ENCODE results near the gene TCF7L2. TPM values are rescaled to one million over a fixed set of nuclear protein-coding genes. Genes with fewer than 3 reads are reported as not detected.

TCF7L2 gene
- total RNA-seq (2012; rRNA removed): 3.9 and 4.8 TPM in 2 replicates

- Histone ChIP-seq H3K4me2 (ENCODE audit: low read length) (peak within 1 kb of the TSS; percentile 90), H3K9ac (ENCODE audit: low read depth, low read length) (peak within 1 kb of the TSS; percentile 98), H3K4me1 (ENCODE audit: control insufficient read depth, insufficient read depth, low read length) (peaks cover 16% of the 10 kb centered on the region), H3K9me3 (replicated peaks; ENCODE audit: low read length) (no peaks in the 10 kb centered on the region), H3K27me3 (ENCODE audit: control insufficient read depth, insufficient read depth, low read length) (no peaks in the 10 kb centered on the region), H3K36me3 (ENCODE audit: insufficient read depth, low read length) (no peaks in the 10 kb centered on the region), H3K4me3 (ENCODE audit: low read length) (peak within 1 kb of the TSS; percentile 94)
Measured at GRCh38 chr10:112949875-112950507, at the start of gene TCF7L2. Gene TCF7L2 (plus strand): TSS chr10:112950247. CDS start chr10:112950757, 510 bp downstream.

GRCh38 chr10:112902730-112903129, 47.3 kb upstream of the TCF7L2 start:
- Histone ChIP-seq H3K36me3 (ENCODE audit: insufficient read depth, low read length) (no peaks in the 10 kb centered on the region), H3K9ac (ENCODE audit: low read depth, low read length) (no peak overlapping the region), H3K9me3 (replicated peaks; ENCODE audit: low read length) (no peaks in the 10 kb centered on the region), H3K4me2 (ENCODE audit: low read length) (no peak overlapping the region), H3K27me3 (ENCODE audit: control insufficient read depth, insufficient read depth, low read length) (no peaks in the 10 kb centered on the region), H3K4me3 (ENCODE audit: low read length) (no peak overlapping the region), H3K4me1 (ENCODE audit: control insufficient read depth, insufficient read depth, low read length) (peaks cover 19% of the 10 kb centered on the region)

GRCh38 chr10:112904000-112904399, 46.0 kb upstream of the TCF7L2 start:
- no peak overlapping the region for H3K9ac ChIP-seq (ENCODE audit: low read depth, low read length)
- H3K4me2 ChIP-seq (ENCODE audit: low read length): no peak overlapping the region
- H3K36me3 ChIP-seq (ENCODE audit: insufficient read depth, low read length): no peaks in the 10 kb centered on the region
- H3K4me1 ChIP-seq (ENCODE audit: control insufficient read depth, insufficient read depth, low read length): peaks cover 10% of the 10 kb centered on the region
- no peaks in the 10 kb centered on the region for H3K9me3 ChIP-seq (replicated peaks; ENCODE audit: low read length)
- no peaks in the 10 kb centered on the region for H3K27me3 ChIP-seq (ENCODE audit: control insufficient read depth, insufficient read depth, low read length)
- no peak overlapping the region for H3K4me3 ChIP-seq (ENCODE audit: low read length)

- Histone ChIP-seq H3K4me3 (ENCODE audit: low read length) (no peak overlapping the region), H3K9ac (ENCODE audit: low read depth, low read length) (no peak overlapping the region), H3K9me3 (replicated peaks; ENCODE audit: low read length) (no peaks in the 10 kb centered on the region), H3K27me3 (ENCODE audit: control insufficient read depth, insufficient read depth, low read length) (no peaks in the 10 kb centered on the region), H3K4me2 (ENCODE audit: low read length) (no peak overlapping the region), H3K36me3 (ENCODE audit: insufficient read depth, low read length) (no peaks in the 10 kb centered on the region), H3K4me1 (ENCODE audit: control insufficient read depth, insufficient read depth, low read length) (peaks cover 8% of the 10 kb centered on the region)
Measured at GRCh38 chr10:112906945-112907344, 43.1 kb upstream of the TCF7L2 start.

- H3K4me3 ChIP-seq (ENCODE audit: low read length): no peak overlapping the region
- no peaks in the 10 kb centered on the region for H3K9me3 ChIP-seq (replicated peaks; ENCODE audit: low read length)
- H3K27me3 ChIP-seq (ENCODE audit: control insufficient read depth, insufficient read depth, low read length): no peaks in the 10 kb centered on the region
- peaks cover 8% of the 10 kb centered on the region for H3K4me1 ChIP-seq (ENCODE audit: control insufficient read depth, insufficient read depth, low read length)
- H3K4me2 ChIP-seq (ENCODE audit: low read length): no peak overlapping the region
- no peak overlapping the region for H3K9ac ChIP-seq (ENCODE audit: low read depth, low read length)
- H3K36me3 ChIP-seq (ENCODE audit: insufficient read depth, low read length): no peaks in the 10 kb centered on the region
Measured at GRCh38 chr10:112907893-112908292, 42.2 kb upstream of the TCF7L2 start.

- Histone ChIP-seq H3K4me1 (ENCODE audit: control insufficient read depth, insufficient read depth, low read length) (peaks cover 28% of the 10 kb centered on the region), H3K27me3 (ENCODE audit: control insufficient read depth, insufficient read depth, low read length) (no peaks in the 10 kb centered on the region), H3K9ac (ENCODE audit: low read depth, low read length) (no peak overlapping the region), H3K4me3 (ENCODE audit: low read length) (no peak overlapping the region), H3K36me3 (ENCODE audit: insufficient read depth, low read length) (no peaks in the 10 kb centered on the region), H3K4me2 (ENCODE audit: low read length) (no peak overlapping the region), H3K9me3 (replicated peaks; ENCODE audit: low read length) (no peaks in the 10 kb centered on the region)
Measured at GRCh38 chr10:112911206-112911605, 38.8 kb upstream of the TCF7L2 start.

GRCh38 chr10:112912410-112912928, 37.6 kb upstream of the TCF7L2 start:
- peaks cover 30% of the 10 kb centered on the region for H3K4me1 ChIP-seq (ENCODE audit: control insufficient read depth, insufficient read depth, low read length)
- no peak overlapping the region for H3K9ac ChIP-seq (ENCODE audit: low read depth, low read length)
- no peaks in the 10 kb centered on the region for H3K36me3 ChIP-seq (ENCODE audit: insufficient read depth, low read length)
- no peaks in the 10 kb centered on the region for H3K9me3 ChIP-seq (replicated peaks; ENCODE audit: low read length)
- no peak overlapping the region for H3K4me3 ChIP-seq (ENCODE audit: low read length)
- no peak overlapping the region for H3K4me2 ChIP-seq (ENCODE audit: low read length)
- H3K27me3 ChIP-seq (ENCODE audit: control insufficient read depth, insufficient read depth, low read length): no peaks in the 10 kb centered on the region

GRCh38 chr10:112913255-112913654, 36.8 kb upstream of the TCF7L2 start:
- H3K9me3 ChIP-seq (replicated peaks; ENCODE audit: low read length): no peaks in the 10 kb centered on the region
- no peaks in the 10 kb centered on the region for H3K36me3 ChIP-seq (ENCODE audit: insufficient read depth, low read length)
- no peak overlapping the region for H3K9ac ChIP-seq (ENCODE audit: low read depth, low read length)
- H3K4me3 ChIP-seq (ENCODE audit: low read length): no peak overlapping the region
- H3K4me2 ChIP-seq (ENCODE audit: low read length): no peak overlapping the region
- H3K27me3 ChIP-seq (ENCODE audit: control insufficient read depth, insufficient read depth, low read length): no peaks in the 10 kb centered on the region
- H3K4me1 ChIP-seq (ENCODE audit: control insufficient read depth, insufficient read depth, low read length): peaks cover 30% of the 10 kb centered on the region

- Histone ChIP-seq H3K9ac (ENCODE audit: low read depth, low read length) (no peak overlapping the region), H3K4me3 (ENCODE audit: low read length) (no peak overlapping the region), H3K27me3 (ENCODE audit: control insufficient read depth, insufficient read depth, low read length) (no peaks in the 10 kb centered on the region), H3K9me3 (replicated peaks; ENCODE audit: low read length) (no peaks in the 10 kb centered on the region), H3K4me1 (ENCODE audit: control insufficient read depth, insufficient read depth, low read length) (peaks cover 30% of the 10 kb centered on the region), H3K4me2 (ENCODE audit: low read length) (no peak overlapping the region), H3K36me3 (ENCODE audit: insufficient read depth, low read length) (no peaks in the 10 kb centered on the region)
Measured at GRCh38 chr10:112913661-112914287, 36.3 kb upstream of the TCF7L2 start.

GRCh38 chr10:112914288-112914952, 35.6 kb upstream of the TCF7L2 start:
- Histone ChIP-seq H3K27me3 (ENCODE audit: control insufficient read depth, insufficient read depth, low read length) (no peaks in the 10 kb centered on the region), H3K4me1 (ENCODE audit: control insufficient read depth, insufficient read depth, low read length) (peaks cover 35% of the 10 kb centered on the region), H3K9me3 (replicated peaks; ENCODE audit: low read length) (no peaks in the 10 kb centered on the region), H3K4me3 (ENCODE audit: low read length) (no peak overlapping the region), H3K36me3 (ENCODE audit: insufficient read depth, low read length) (no peaks in the 10 kb centered on the region), H3K9ac (ENCODE audit: low read depth, low read length) (no peak overlapping the region), H3K4me2 (ENCODE audit: low read length) (no peak overlapping the region)

- Histone ChIP-seq H3K4me1 (ENCODE audit: control insufficient read depth, insufficient read depth, low read length) (peaks cover 42% of the 10 kb centered on the region), H3K4me3 (ENCODE audit: low read length) (peak overlapping the region; percentile 17), H3K36me3 (ENCODE audit: insufficient read depth, low read length) (no peaks in the 10 kb centered on the region), H3K9ac (ENCODE audit: low read depth, low read length) (no peak overlapping the region), H3K27me3 (ENCODE audit: control insufficient read depth, insufficient read depth, low read length) (no peaks in the 10 kb centered on the region), H3K4me2 (ENCODE audit: low read length) (peak overlapping the region; percentile 68), H3K9me3 (replicated peaks; ENCODE audit: low read length) (no peaks in the 10 kb centered on the region)
Measured at GRCh38 chr10:112915590-112916572, 34.2 kb upstream of the TCF7L2 start.

Measured in skeletal muscle satellite cell (primary cell).